Stimulated activated CD4-positive, alpha-beta T cell treated with anti-CD3 and anti-CD28 coated beads, Interleukin-1b, Interleukin-23, amount 100 ng/mL, for 48 hours (primary cell): Measurements from ENCODE around the gene CRACR2A.

Experiments used
- DNase-seq: peaks from one replicate; pipeline ENCODE4 v3.0.0-alpha.2; 2020

Gene CRACR2A

GRCh38 chr12:3681595-3682061 lies 71.3 kb downstream of the CRACR2A start:
- no peak for DNase-seq

- DNase-seq: no peak
Measured at GRCh38 chr12:3680919-3681594, 71.9 kb downstream of the CRACR2A start.

- DNase-seq: no peak
Measured at GRCh38 chr12:3679831-3680230, 73.1 kb downstream of the CRACR2A start.

- DNase-seq: no peak
Measured at GRCh38 chr12:3677609-3678008, 75.3 kb downstream of the CRACR2A start.

GRCh38 chr12:3673981-3674708 lies 78.8 kb downstream of the CRACR2A start:
- no peak for DNase-seq

GRCh38 chr12:3672113-3672509 lies 80.8 kb downstream of the CRACR2A start:
- DNase-seq: no peak

GRCh38 chr12:3671330-3672112 lies 81.4 kb downstream of the CRACR2A start:
- no peak for DNase-seq

GRCh38 chr12:3670083-3670620 lies 82.8 kb downstream of the CRACR2A start:
- no peak for DNase-seq

GRCh38 chr12:3669594-3669993 lies 83.3 kb downstream of the CRACR2A start:
- DNase-seq: no peak

- DNase-seq: no peak
Measured at GRCh38 chr12:3668479-3669165, 84.3 kb downstream of the CRACR2A start.

- no peak for DNase-seq
Measured at GRCh38 chr12:3667485-3667884, 85.4 kb downstream of the CRACR2A start.

GRCh38 chr12:3666441-3666840 lies 86.5 kb downstream of the CRACR2A start:
- DNase-seq: no peak

- DNase-seq: no peak
Measured at GRCh38 chr12:3662521-3662921, 90.4 kb downstream of the CRACR2A start.

- no peak for DNase-seq
Measured at GRCh38 chr12:3661028-3661427, 91.9 kb downstream of the CRACR2A start.

GRCh38 chr12:3658327-3659163 lies 94.4 kb downstream of the CRACR2A start:
- DNase-seq: peak; percentile 12

GRCh38 chr12:3656946-3657622 lies 95.8 kb downstream of the CRACR2A start:
- no peak for DNase-seq

- DNase-seq: no peak
Measured at GRCh38 chr12:3655328-3655900, 97.5 kb downstream of the CRACR2A start.

- DNase-seq: no peak
Measured at GRCh38 chr12:3651585-3652424, 101.1 kb downstream of the CRACR2A start.

GRCh38 chr12:3647504-3647903 lies 105.4 kb downstream of the CRACR2A start:
- no peak for DNase-seq
